Keratinocyte (primary cell): ENCODE measurements around the gene RHOC. TPM values are rescaled to one million over a fixed set of nuclear protein-coding genes. Genes with fewer than 3 reads are reported as not detected.
"Not testable (repeated sequence)": the region's sequence is repeated elsewhere in the genome, so short reads cannot be mapped to it uniquely, and the experiment has no call there.

ENCODE experiments used
- DNase-seq: peaks from one replicate; pipeline ENCODE4 v3.0.0-alpha.2; 2011; ENCODE audit warnings: low read depth, missing footprints, low spot score
- FAIRE-seq: peaks from 2 replicates; lab custom pipeline; 2011; peaks lifted over from hg19 to GRCh38; lab: Jason Lieb, UNC
- H2AFZ ChIP-seq: 2 replicates; pipeline ENCODE4 v1.6.0; 2012; ENCODE audit warnings: low read length, control low read depth, inconsistent platforms; ENCODE audit not compliant: control insufficient read depth
- H3K27ac ChIP-seq: 2 replicates; pipeline ENCODE4 v1.5.1; 2011; ENCODE audit warnings: low read length; ENCODE audit not compliant: control insufficient read depth, insufficient read depth
- H3K27me3 ChIP-seq: 3 replicates; pipeline ENCODE4 v1.6.0; 2011; ENCODE audit warnings: low read length; ENCODE audit not compliant: control insufficient read depth, insufficient read depth; ENCODE audit errors: extremely low read depth
- H3K36me3 ChIP-seq, 2 experiments: 2 replicates in 1 of 2; 3 replicates in 1 of 2; pipeline ENCODE4 v1.5.1; 2011; ENCODE audit warnings: low read length in 2 of 2, mild to moderate bottlenecking in 1 of 2; ENCODE audit not compliant: control insufficient read depth in 2 of 2, insufficient read depth in 2 of 2; ENCODE audit errors: extremely low read depth in 1 of 2
- H3K4me1 ChIP-seq: 3 replicates; pipeline ENCODE4 v1.5.1; 2011; ENCODE audit warnings: low read length; ENCODE audit not compliant: control insufficient read depth, insufficient read depth; ENCODE audit errors: extremely low read depth
- H3K4me2 ChIP-seq: 3 replicates; pipeline ENCODE4 v1.6.0; 2011; ENCODE audit warnings: low read depth, low read length; ENCODE audit not compliant: control insufficient read depth, insufficient read depth; ENCODE audit errors: extremely low read depth
- H3K4me3 ChIP-seq, 3 experiments: fragments of 200-600 bp in 1 of 3; sonication (generic) in 1 of 3; 2 replicates in 2 of 3; 3 replicates in 1 of 3; pipeline ENCODE4 v1.5.1; 2011 to 2016; ENCODE audit warnings: low read length in 3 of 3, mild to moderate bottlenecking in 3 of 3, control low read depth in 2 of 3, inconsistent platforms in 1 of 3, low read depth in 1 of 3, mixed read lengths in 1 of 3, mixed run types in 1 of 3, moderate library complexity in 1 of 3; ENCODE audit not compliant: control insufficient read depth in 2 of 3, insufficient read depth in 2 of 3; ENCODE audit errors: extremely low read depth in 1 of 3
- H3K79me2 ChIP-seq: 2 replicates; pipeline ENCODE4 v1.6.0; 2012; ENCODE audit warnings: low read length; ENCODE audit not compliant: control insufficient read depth, insufficient read depth
- H3K9ac ChIP-seq: 3 replicates; pipeline ENCODE4 v1.6.0; 2011; ENCODE audit warnings: low read length; ENCODE audit not compliant: control insufficient read depth, insufficient read depth; ENCODE audit errors: extremely low read depth
- H3K9me1 ChIP-seq: 3 replicates; pipeline ENCODE4 v1.6.0; 2011; ENCODE audit warnings: low read length; ENCODE audit not compliant: control insufficient read depth, insufficient read depth; ENCODE audit errors: extremely low read depth
- H3K9me3 ChIP-seq: 2 replicates; pipeline ENCODE4 v1.5.1; 2012; ENCODE audit warnings: low read depth, low read length; ENCODE audit not compliant: control insufficient read depth
- H4K20me1 ChIP-seq: 3 replicates; pipeline ENCODE4 v1.6.0; 2011; ENCODE audit warnings: low read length; ENCODE audit not compliant: control insufficient read depth, insufficient read depth; ENCODE audit errors: extremely low read depth
- CTCF ChIP-seq, 3 experiments: IDR thresholded peaks in 1 of 3; conservative IDR thresholded peaks in 1 of 3; optimal IDR thresholded peaks in 1 of 3; 2 replicates in 2 of 3; 3 replicates in 1 of 3; pipeline versions ENCODE3 to v1.5.1; 2011; ENCODE audit warnings: low read length in 3 of 3, mild to moderate bottlenecking in 3 of 3, moderate library complexity in 2 of 3, control low read depth in 1 of 3, inconsistent platforms in 1 of 3; ENCODE audit not compliant: insufficient read depth in 2 of 3; ENCODE audit errors: extremely low read depth in 1 of 3
- EZH2 ChIP-seq: IDR thresholded peaks from one replicate; pipeline ENCODE4 v1.6.1; 2012; ENCODE audit warnings: inconsistent platforms, mild to moderate bottlenecking, low read length, moderate library complexity
- dilution Hi-C: fragments of 300-500 bp; cut with MboI; formaldehyde crosslinking; loops from one replicate; pipeline ENCODE4 v1.7.0; 2020; ENCODE audit warnings: low sequenced_read_pairs; ENCODE audit not compliant: extremely low pct_ligation_motif_present
- polyA plus RNA-seq, 5 experiments: library from polyadenylated mRNA; depleted of rRNA in 3 of 5; stranded (reverse) in 3 of 5; stranded (forward) in 1 of 5; unstranded in 1 of 5; fragments of >200 nt; gene quantifications; 1 replicate in 1 of 5; 2 replicates in 3 of 5; 3 replicates in 1 of 5; pipeline versions ENCODE4 v1.2.1 to v1.2.3, GENCODE V29; 2011 to 2012; ENCODE audit warnings: missing spikeins in 2 of 5, low read depth in 1 of 5, low replicate concordance in 1 of 5

Gene RHOC
- polyA plus RNA-seq, 1 donor (not counting 4 experiments of a cell fraction or from before 2014, with no cell fraction given): 639 TPM

GRCh38 chr1:112722601-112723510, 15.9 kb upstream of the RHOC start:
- H3K4me2 ChIP-seq: peak overlapping the region; percentile 46
- peaks cover 2% of the 10 kb centered on the region for H3K9me1 ChIP-seq
- no peaks in the 10 kb centered on the region for H3K79me2 ChIP-seq
- H3K4me1 ChIP-seq: peaks cover 18% of the 10 kb centered on the region
- peak overlapping the region; percentile 7 for H3K9ac ChIP-seq
- TF ChIP-seq CTCF (optimal IDR thresholded peaks at IDR 0.05 in 1 of 3, IDR thresholded peaks at IDR 0.05 in 1 of 3, conservative IDR thresholded peaks at IDR 0.05 in 1 of 3; ENCODE audit: extremely low read depth in 1 of 3, insufficient read depth in 2 of 3, low read length in 3 of 3): no peak
- no peak for TF ChIP-seq EZH2
- no peaks in the 10 kb centered on the region for H3K9me3 ChIP-seq
- H3K4me3 ChIP-seq: no peak overlapping the region
- H3K27ac ChIP-seq: no peak overlapping the region
- H2AFZ ChIP-seq: peak overlapping the region; percentile 81
- H3K27me3 ChIP-seq: no peaks in the 10 kb centered on the region
- FAIRE-seq: no peak
- dilution Hi-C loops: no loop called here
- H3K36me3 ChIP-seq: no peaks in the 10 kb centered on the region
- H4K20me1 ChIP-seq: no peaks in the 10 kb centered on the region
- no peak for DNase-seq

- Histone ChIP-seq H3K36me3 (no peaks in the 10 kb centered on the region), H3K9me3 (no peaks in the 10 kb centered on the region), H3K4me2 (peak overlapping the region; percentile 46), H3K4me1 (peaks cover 18% of the 10 kb centered on the region), H3K4me3 (no peak overlapping the region), H4K20me1 (no peaks in the 10 kb centered on the region), H3K27me3 (no peaks in the 10 kb centered on the region), H3K9me1 (peaks cover 2% of the 10 kb centered on the region), H2AFZ (peak overlapping the region; percentile 81), H3K9ac (peak overlapping the region; percentile 7), H3K79me2 (no peaks in the 10 kb centered on the region), H3K27ac (no peak overlapping the region)
- DNase-seq (no peak), FAIRE-seq (no peak)
- dilution Hi-C loops: no loop called here
- TF ChIP-seq EZH2 (no peak), CTCF (optimal IDR thresholded peaks at IDR 0.05 in 1 of 3, IDR thresholded peaks at IDR 0.05 in 1 of 3, conservative IDR thresholded peaks at IDR 0.05 in 1 of 3; ENCODE audit: extremely low read depth in 1 of 3, insufficient read depth in 2 of 3, low read length in 3 of 3) (no peak)
These were observed 15.1 kb upstream of the RHOC start for GRCh38 chr1:112721966-112722524.

- H3K4me3 ChIP-seq, H3K9me1 ChIP-seq, H3K79me2 ChIP-seq, H4K20me1 ChIP-seq, H3K4me2 ChIP-seq, H3K36me3 ChIP-seq, FAIRE-seq, H3K27me3 ChIP-seq, H3K9me3 ChIP-seq, H2AFZ ChIP-seq, dilution Hi-C loops, H3K9ac ChIP-seq, DNase-seq, H3K27ac ChIP-seq: not testable (repeated sequence)
- H3K4me1 ChIP-seq: peaks cover 18% of the 10 kb centered on the region
These were observed 14.4 kb upstream of the RHOC start for GRCh38 chr1:112721294-112721693.
